Spinal cord (tissue), 10 donors: ENCODE data around the gene ERVH48-1. TPM values are rescaled to one million over a fixed set of nuclear protein-coding genes. Genes with fewer than 3 reads are reported as not detected.
"Not testable (repeated sequence)": the region's sequence is repeated elsewhere in the genome, so short reads cannot be mapped to it uniquely, and the experiment has no call there.

ENCODE experiments used
- DNase-seq, 6 donors: peaks; one replicate each; pipeline versions ENCODE4 v3.0.0 to v3.0.0-alpha.2; 2013 to 2015; ENCODE audit warnings: low spot score in 6 of 6, low read depth in 4 of 6
- H3K27ac ChIP-seq: one replicate; pipeline ENCODE4 v1.5.1; 2013; ENCODE audit warnings: low read depth, low read length, control low read depth
- H3K27me3 ChIP-seq: one replicate; pipeline ENCODE4 v1.6.1; 2013; ENCODE audit warnings: low read length; ENCODE audit not compliant: control insufficient read depth, insufficient read depth
- H3K36me3 ChIP-seq: one replicate; pipeline ENCODE4 v1.6.1; 2013; ENCODE audit warnings: low read length; ENCODE audit not compliant: control insufficient read depth, insufficient read depth
- H3K4me1 ChIP-seq: one replicate; pipeline ENCODE4 v1.6.1; 2013; ENCODE audit warnings: low read length; ENCODE audit not compliant: control insufficient read depth, insufficient read depth
- H3K4me3 ChIP-seq: one replicate; pipeline ENCODE4 v1.5.1; 2013; ENCODE audit warnings: low read depth, low read length, control low read depth
- H3K9me3 ChIP-seq: one replicate; pipeline ENCODE4 v1.6.1; 2013; ENCODE audit warnings: low read length; ENCODE audit not compliant: control insufficient read depth, insufficient read depth
- WGBS: methylation state at CpG from one replicate; pipeline ENCODE4 v1.1.5; 2013; ENCODE audit warnings: missing lambda C conversion rate; ENCODE audit not compliant: insufficient coverage; 5-methylcytosine and 5-hydroxymethylcytosine counted together
- long read RNA-seq, 4 donors: transcript quantifications; one replicate each; lab custom pipeline, GENCODE V29; 2026
- polyA plus RNA-seq, 2 donors: library from polyadenylated mRNA; unstranded; fragments of 120-200 nt; gene quantifications; one replicate each; pipeline ENCODE4 v1.2.1, GENCODE V29; 2013; ENCODE audit not compliant: insufficient read length in 2 of 2
- total RNA-seq, 2 donors: library from RNA; depleted of rRNA in 1 of 2; stranded (reverse); fragments of 120-200 nt in 1 of 2; fragments of >200 nt in 1 of 2; gene quantifications; one replicate each; pipeline versions ENCODE4 v1.2.3 to v1.2.4, GENCODE V29; 2013 to 2014
- donor health status: healthy.

ERVH48-1 gene
- under 1 TPM in 1 of 2 donors, not detected in 1; 0.17 TPM for total RNA-seq
- 1 to 10 TPM in 1 of 2 donors, under 1 TPM in 1; 0.43 to 2.0 TPM for polyA plus RNA-seq
- long read RNA-seq, donor 1, partial matches to known transcripts = 0 of 1 reads
- long read RNA-seq, donor 1, other reads (novel, unspliced or antisense) = 0 of 1 reads
- long read RNA-seq, donor 2, partial matches to known transcripts = 0 of 1 reads
- long read RNA-seq, donor 2, other reads (novel, unspliced or antisense) = 0 of 1 reads
- long read RNA-seq, donor 3 = 0 reads
- long read RNA-seq, donor 4, partial matches to known transcripts = 0 of 1 reads
- long read RNA-seq, donor 4, other reads (novel, unspliced or antisense) = 0 of 1 reads

- no peak for DNase-seq
- 95% methylated on average over 27 of the region's 29 CpGs for WGBS
Observed at GRCh38 chr21:42925114-42925926, at the start of gene ERVH48-1. Gene ERVH48-1, minus strand, starts transcription at chr21:42925630. Its CDS starts 6,624 bp downstream, at chr21:42919006.

GRCh38 chr21:42973991-42974831 is 48.8 kb upstream of the ERVH48-1 start, which contains the start of gene PKNOX1:
Gene PKNOX1, plus strand, starts transcription at chr21:42974562. Its CDS starts 29,820 bp downstream, at chr21:43004382.
- peaks cover 13% of the 10 kb centered on the region for H3K4me1 ChIP-seq
- under 1% methylated on average over 103 of the region's 106 CpGs for WGBS

More at GRCh38 chr21:42925114-42925926, at the start of gene ERVH48-1:
- Histone ChIP-seq H3K36me3 (no peaks in the 10 kb centered on the region), H3K4me1 (peaks cover 7% of the 10 kb centered on the region), H3K9me3 (no peaks in the 10 kb centered on the region), H3K27me3 (no peaks in the 10 kb centered on the region), H3K27ac (no peak within 1 kb of the TSS), H3K4me3 (no peak within 1 kb of the TSS)

GRCh38 chr21:42973309-42973990 is 48.0 kb upstream of the ERVH48-1 start:
- Histone ChIP-seq H3K4me1 (peaks cover 13% of the 10 kb centered on the region), H3K4me3 (peak overlapping the region; percentile 78), H3K36me3 (peaks cover under 1% of the 10 kb centered on the region), H3K27me3 (no peaks in the 10 kb centered on the region), H3K9me3 (no peaks in the 10 kb centered on the region), H3K27ac (peak overlapping the region; percentile 91)
- peak in 1 of 6 donors; percentile 6 for DNase-seq
- 69% methylated on average over 19 of the region's 19 CpGs for WGBS

More at GRCh38 chr21:42973991-42974831, 48.8 kb upstream of the ERVH48-1 start, which contains the start of gene PKNOX1:
- DNase-seq = peak; percentile 86 to 99 (median 95)
- peaks cover 5% of the 10 kb centered on the region for H3K36me3 ChIP-seq
- peak within 1 kb of the TSS; percentile 92 for H3K27ac ChIP-seq
- peak within 1 kb of the TSS; percentile 78 for H3K4me3 ChIP-seq
- no peaks in the 10 kb centered on the region for H3K27me3 ChIP-seq
- no peaks in the 10 kb centered on the region for H3K9me3 ChIP-seq

GRCh38 chr21:42971897-42972275 is 46.5 kb upstream of the ERVH48-1 start:
- H3K27me3 ChIP-seq = no peaks in the 10 kb centered on the region
- no peaks in the 10 kb centered on the region for H3K9me3 ChIP-seq
- no peaks in the 10 kb centered on the region for H3K36me3 ChIP-seq
- WGBS = 45% methylated on average over 3 of the region's 3 CpGs
- no peak overlapping the region for H3K27ac ChIP-seq
- peaks cover 13% of the 10 kb centered on the region for H3K4me1 ChIP-seq
- H3K4me3 ChIP-seq = no peak overlapping the region
- no peak for DNase-seq

GRCh38 chr21:42970946-42971653 is 45.7 kb upstream of the ERVH48-1 start:
- H3K27ac ChIP-seq = no peak overlapping the region
- WGBS = 92% methylated on average over 2 of the region's 7 CpGs
- H3K36me3 ChIP-seq = no peaks in the 10 kb centered on the region
- peaks cover 13% of the 10 kb centered on the region for H3K4me1 ChIP-seq
- H3K4me3 ChIP-seq = no peak overlapping the region
- no peaks in the 10 kb centered on the region for H3K9me3 ChIP-seq
- H3K27me3 ChIP-seq = no peaks in the 10 kb centered on the region
- DNase-seq = no peak

- no peak for DNase-seq
- H3K27me3 ChIP-seq = no peaks in the 10 kb centered on the region
- H3K9me3 ChIP-seq = no peaks in the 10 kb centered on the region
- no peak overlapping the region for H3K27ac ChIP-seq
- H3K4me3 ChIP-seq = no peak overlapping the region
- H3K36me3 ChIP-seq = no peaks in the 10 kb centered on the region
- WGBS = 72% methylated on average over 6 of the region's 6 CpGs
- peaks cover 10% of the 10 kb centered on the region for H3K4me1 ChIP-seq
Observed at GRCh38 chr21:42969193-42969600, 43.8 kb upstream of the ERVH48-1 start.

- H3K36me3 ChIP-seq, H3K27me3 ChIP-seq, H3K9me3 ChIP-seq, H3K4me1 ChIP-seq, DNase-seq, H3K4me3 ChIP-seq, H3K27ac ChIP-seq: not testable (repeated sequence)
- WGBS = 97% methylated on average over 9 of the region's 9 CpGs
Observed at GRCh38 chr21:42967616-42968015, 42.2 kb upstream of the ERVH48-1 start.

GRCh38 chr21:42965211-42965560 is 39.8 kb upstream of the ERVH48-1 start:
- Histone ChIP-seq H3K27ac (no peak overlapping the region), H3K27me3 (no peaks in the 10 kb centered on the region), H3K9me3 (no peaks in the 10 kb centered on the region), H3K4me3 (no peak overlapping the region), H3K4me1 (no peaks in the 10 kb centered on the region), H3K36me3 (no peaks in the 10 kb centered on the region)
- WGBS = 67% methylated on average over 3 of the region's 3 CpGs
- no peak for DNase-seq
